Tibial nerve (tissue), 4 donors: ENCODE data around the gene NUP210.

Source experiments
- CTCF ChIP-seq, 5 experiments: fragments of 200-600 bp in 3 of 5; fragments of 450-650 bp in 2 of 5; sonication (generic) in 3 of 5; IDR thresholded peaks; one replicate each; pipeline ENCODE4 v1.5.1; 2016 to 2019; ENCODE audit warnings: antibody characterized with exemption in 5 of 5, mild to moderate bottlenecking in 3 of 5, moderate library complexity in 2 of 5
- EP300 ChIP-seq, 2 donors: sonication (generic); formaldehyde crosslinking; IDR thresholded peaks; one replicate each; pipeline ENCODE4 v1.6.1; 2017; ENCODE audit warnings: antibody characterized with exemption in 2 of 2, mild to moderate bottlenecking in 1 of 2
- POLR2A ChIP-seq, 2 donors: fragments of 450-650 bp; IDR thresholded peaks; one replicate each; pipeline ENCODE4 v1.6.1; 2017; ENCODE audit warnings: antibody characterized with exemption in 2 of 2, mild to moderate bottlenecking in 2 of 2, moderate library complexity in 2 of 2

GRCh38 chr3:13303410-13303809, 116.7 kb downstream of the NUP210 start:
- TF ChIP-seq EP300 (IDR thresholded peaks at IDR 0.05): no peak
- TF ChIP-seq CTCF (IDR thresholded peaks at IDR 0.05): no peak
- TF ChIP-seq POLR2A (IDR thresholded peaks at IDR 0.05): no peak
